ENCODE measurements around the gene ADIPOR2.
A peak's percentile ranks its signal among the peaks of the same experiment; 100 is the strongest.
"Not testable (repeated sequence)": the region's sequence is repeated elsewhere in the genome, so short reads cannot be mapped to it uniquely, and the experiment has no call there.

The ADIPOR2 gene

GRCh38 chr12:1728824-1729223 is 38.0 kb downstream of the ADIPOR2 start:
- no peaks in the 10 kb centered on the region for H3K27me3 Mint-ChIP-seq
- H3K9me3 Mint-ChIP-seq, result no peaks in the 10 kb centered on the region
- H3K27ac Mint-ChIP-seq, result no peak overlapping the region
- H3K36me3 Mint-ChIP-seq (ENCODE audit: low read depth), result peaks cover 41% of the 10 kb centered on the region
- peaks cover 30% of the 10 kb centered on the region for H3K4me1 Mint-ChIP-seq (ENCODE audit: low read depth)
- no peak overlapping the region for H3K4me3 Mint-ChIP-seq

- no peak overlapping the region for H3K27ac Mint-ChIP-seq
- no peak overlapping the region for H3K4me3 Mint-ChIP-seq
- peaks cover 33% of the 10 kb centered on the region for H3K36me3 Mint-ChIP-seq (ENCODE audit: low read depth)
- no peaks in the 10 kb centered on the region for H3K27me3 Mint-ChIP-seq
- no peaks in the 10 kb centered on the region for H3K9me3 Mint-ChIP-seq
- peaks cover 28% of the 10 kb centered on the region for H3K4me1 Mint-ChIP-seq (ENCODE audit: low read depth)
Measured at GRCh38 chr12:1731019-1731687, 40.3 kb downstream of the ADIPOR2 start.

- H3K9me3 Mint-ChIP-seq, H3K4me3 Mint-ChIP-seq, H3K27ac Mint-ChIP-seq, H3K27me3 Mint-ChIP-seq: not testable (repeated sequence)
- H3K4me1 Mint-ChIP-seq (ENCODE audit: low read depth), result peaks cover 27% of the 10 kb centered on the region
- peaks cover 30% of the 10 kb centered on the region for H3K36me3 Mint-ChIP-seq (ENCODE audit: low read depth)
Measured at GRCh38 chr12:1731688-1732078, 40.8 kb downstream of the ADIPOR2 start.

GRCh38 chr12:1732914-1733313 is 42.0 kb downstream of the ADIPOR2 start:
- no peaks in the 10 kb centered on the region for H3K27me3 Mint-ChIP-seq
- no peaks in the 10 kb centered on the region for H3K9me3 Mint-ChIP-seq
- H3K4me1 Mint-ChIP-seq (ENCODE audit: low read depth), result peaks cover 36% of the 10 kb centered on the region
- H3K4me3 Mint-ChIP-seq, result no peak overlapping the region
- peaks cover 18% of the 10 kb centered on the region for H3K36me3 Mint-ChIP-seq (ENCODE audit: low read depth)
- H3K27ac Mint-ChIP-seq, result no peak overlapping the region

- H3K4me1 Mint-ChIP-seq (ENCODE audit: low read depth), result peaks cover 44% of the 10 kb centered on the region
- not testable (repeated sequence) for H3K9me3 Mint-ChIP-seq, H3K27me3 Mint-ChIP-seq, H3K27ac Mint-ChIP-seq, H3K4me3 Mint-ChIP-seq
- H3K36me3 Mint-ChIP-seq (ENCODE audit: low read depth), result peaks cover 16% of the 10 kb centered on the region
Measured at GRCh38 chr12:1733712-1734111, 42.8 kb downstream of the ADIPOR2 start.

- Mint-ChIP-seq H3K4me1 (ENCODE audit: low read depth) (peaks cover 59% of the 10 kb centered on the region), H3K27ac (no peak overlapping the region), H3K27me3 (no peaks in the 10 kb centered on the region), H3K9me3 (no peaks in the 10 kb centered on the region), H3K4me3 (no peak overlapping the region), H3K36me3 (ENCODE audit: low read depth) (peaks cover 4% of the 10 kb centered on the region)
Measured at GRCh38 chr12:1737652-1738286, 46.9 kb downstream of the ADIPOR2 start.

- peaks cover 4% of the 10 kb centered on the region for H3K36me3 Mint-ChIP-seq (ENCODE audit: low read depth)
- H3K4me3 Mint-ChIP-seq, result no peak overlapping the region
- no peak overlapping the region for H3K27ac Mint-ChIP-seq
- no peaks in the 10 kb centered on the region for H3K9me3 Mint-ChIP-seq
- peaks cover 57% of the 10 kb centered on the region for H3K4me1 Mint-ChIP-seq (ENCODE audit: low read depth)
- H3K27me3 Mint-ChIP-seq, result no peaks in the 10 kb centered on the region
Measured at GRCh38 chr12:1738446-1738845, 47.6 kb downstream of the ADIPOR2 start.

- Mint-ChIP-seq H3K27me3 (no peaks in the 10 kb centered on the region), H3K4me3 (no peak overlapping the region), H3K36me3 (ENCODE audit: low read depth) (peaks cover 4% of the 10 kb centered on the region), H3K9me3 (no peaks in the 10 kb centered on the region), H3K27ac (no peak overlapping the region), H3K4me1 (ENCODE audit: low read depth) (peaks cover 54% of the 10 kb centered on the region)
Measured at GRCh38 chr12:1739368-1739767, 48.5 kb downstream of the ADIPOR2 start.

- no peak overlapping the region for H3K4me3 Mint-ChIP-seq
- H3K9me3 Mint-ChIP-seq, result no peaks in the 10 kb centered on the region
- peaks cover 8% of the 10 kb centered on the region for H3K36me3 Mint-ChIP-seq (ENCODE audit: low read depth)
- H3K4me1 Mint-ChIP-seq (ENCODE audit: low read depth), result peaks cover 54% of the 10 kb centered on the region
- peak overlapping the region; percentile 18 for H3K27ac Mint-ChIP-seq
- H3K27me3 Mint-ChIP-seq, result no peaks in the 10 kb centered on the region
Measured at GRCh38 chr12:1740161-1740948, 49.5 kb downstream of the ADIPOR2 start.

GRCh38 chr12:1741154-1741949 is 50.5 kb downstream of the ADIPOR2 start:
- no peak overlapping the region for H3K27ac Mint-ChIP-seq
- H3K4me3 Mint-ChIP-seq, result no peak overlapping the region
- H3K9me3 Mint-ChIP-seq, result peaks cover 1% of the 10 kb centered on the region
- H3K36me3 Mint-ChIP-seq (ENCODE audit: low read depth), result peaks cover 18% of the 10 kb centered on the region
- H3K4me1 Mint-ChIP-seq (ENCODE audit: low read depth), result peaks cover 58% of the 10 kb centered on the region
- H3K27me3 Mint-ChIP-seq, result no peaks in the 10 kb centered on the region

GRCh38 chr12:1744932-1745331 is 54.1 kb downstream of the ADIPOR2 start:
- Mint-ChIP-seq H3K27ac (no peak overlapping the region), H3K27me3 (no peaks in the 10 kb centered on the region), H3K9me3 (peaks cover 12% of the 10 kb centered on the region), H3K36me3 (ENCODE audit: low read depth) (peaks cover 43% of the 10 kb centered on the region), H3K4me3 (no peak overlapping the region), H3K4me1 (ENCODE audit: low read depth) (peaks cover 28% of the 10 kb centered on the region)

GRCh38 chr12:1747609-1748008 is 56.7 kb downstream of the ADIPOR2 start:
- H3K27me3 Mint-ChIP-seq, result no peaks in the 10 kb centered on the region
- peaks cover 12% of the 10 kb centered on the region for H3K9me3 Mint-ChIP-seq
- H3K4me1 Mint-ChIP-seq (ENCODE audit: low read depth), result peaks cover 13% of the 10 kb centered on the region
- H3K27ac Mint-ChIP-seq, result no peak overlapping the region
- H3K36me3 Mint-ChIP-seq (ENCODE audit: low read depth), result peaks cover 43% of the 10 kb centered on the region
- H3K4me3 Mint-ChIP-seq, result no peak overlapping the region

GRCh38 chr12:1749019-1749418 is 58.1 kb downstream of the ADIPOR2 start:
- no peak overlapping the region for H3K27ac Mint-ChIP-seq
- H3K4me1 Mint-ChIP-seq (ENCODE audit: low read depth), result peaks cover 13% of the 10 kb centered on the region
- H3K27me3 Mint-ChIP-seq, result no peaks in the 10 kb centered on the region
- peaks cover 12% of the 10 kb centered on the region for H3K9me3 Mint-ChIP-seq
- peaks cover 43% of the 10 kb centered on the region for H3K36me3 Mint-ChIP-seq (ENCODE audit: low read depth)
- H3K4me3 Mint-ChIP-seq, result no peak overlapping the region

- peaks cover 48% of the 10 kb centered on the region for H3K36me3 Mint-ChIP-seq (ENCODE audit: low read depth)
- no peak overlapping the region for H3K27ac Mint-ChIP-seq
- H3K4me3 Mint-ChIP-seq, result no peak overlapping the region
- H3K4me1 Mint-ChIP-seq (ENCODE audit: low read depth), result peaks cover 13% of the 10 kb centered on the region
- no peaks in the 10 kb centered on the region for H3K27me3 Mint-ChIP-seq
- peaks cover 12% of the 10 kb centered on the region for H3K9me3 Mint-ChIP-seq
Measured at GRCh38 chr12:1750300-1750699, 59.4 kb downstream of the ADIPOR2 start.

GRCh38 chr12:1758376-1758775 is 67.5 kb downstream of the ADIPOR2 start:
- peaks cover 55% of the 10 kb centered on the region for H3K36me3 Mint-ChIP-seq (ENCODE audit: low read depth)
- H3K9me3 Mint-ChIP-seq, result no peaks in the 10 kb centered on the region

More at GRCh38 chr12:1758376-1758775, 67.5 kb downstream of the ADIPOR2 start:
- Mint-ChIP-seq H3K27ac (no peak overlapping the region), H3K27me3 (no peaks in the 10 kb centered on the region), H3K4me1 (ENCODE audit: low read depth) (peaks cover 7% of the 10 kb centered on the region), H3K4me3 (no peak overlapping the region)

All from stimulated activated naive CD8-positive, alpha-beta T cell treated with anti-CD3 and anti-CD28 coated beads, Interleukin-15, Interleukin-2, amounts not matched to agents 100 ng/mL and 50 ng/mL, for 24 hours (primary cell).